Naive thymus-derived CD8-positive, alpha-beta T cell (primary cell): ENCODE results near the gene BABAM2. TPM values are rescaled to one million over a fixed set of nuclear protein-coding genes. Genes with fewer than 3 reads are reported as not detected.
"Not testable (repeated sequence)": the region's sequence is repeated elsewhere in the genome, so short reads cannot be mapped to it uniquely, and the experiment has no call there.

ENCODE experiments used
- ATAC-seq, 2 donors: fragments of 150-1000 bp; cut with Tn5 transposase in 1 of 2; sonication (Bioruptor Pico), chemical (Tn5 transposase) in 1 of 2; 1 replicate in 1 of 2; 2 replicates in 1 of 2; pipeline ENCODE4 v1.10.0; 2021; ENCODE audit warnings: mild to moderate bottlenecking in 2 of 2, moderate library complexity in 2 of 2
- POLR2A ChIA-PET: fragments of 350-600 bp; sonication (Branson Sonifier 250); formaldehyde crosslinking; loops from one replicate; lab custom pipeline; 2021; ENCODE audit warnings: antibody characterized with exemption; lab: Charles Lee
- DNase-seq, 10 donors: peaks; one replicate each; pipeline versions ENCODE4 v3.0.0 to v3.0.0-alpha.2; 2020 to 2022
- H3K27ac Mint-ChIP-seq, 10 donors: one replicate each; pipeline ENCODE4 v1.8.0; 2020 to 2022; ENCODE audit warnings: mild to moderate bottlenecking in 10 of 10, mixed read lengths in 10 of 10, moderate library complexity in 4 of 10, inconsistent platforms in 1 of 10
- H3K27me3 Mint-ChIP-seq, 5 donors: one replicate each; pipeline ENCODE4 v1.8.0; 2021 to 2022; ENCODE audit warnings: mixed read lengths in 5 of 5
- H3K36me3 Mint-ChIP-seq, 3 donors: one replicate each; pipeline ENCODE4 v1.8.0; 2020 to 2022; ENCODE audit warnings: mixed read lengths in 3 of 3, mild to moderate bottlenecking in 2 of 3, inconsistent platforms in 1 of 3
- H3K4me1 Mint-ChIP-seq, 4 donors: one replicate each; pipeline ENCODE4 v1.8.0; 2021 to 2022; ENCODE audit warnings: mixed read lengths in 4 of 4
- H3K4me3 Mint-ChIP-seq, 10 donors: one replicate each; pipeline ENCODE4 v1.8.0; 2020 to 2022; ENCODE audit warnings: mild to moderate bottlenecking in 10 of 10, mixed read lengths in 10 of 10, moderate library complexity in 6 of 10, inconsistent platforms in 1 of 10
- H3K9me3 Mint-ChIP-seq, 9 donors: one replicate each; pipeline ENCODE4 v1.8.0; 2020 to 2022; ENCODE audit warnings: mixed read lengths in 9 of 9, mild to moderate bottlenecking in 3 of 9, inconsistent platforms in 1 of 9, moderate library complexity in 1 of 9
- polyA plus RNA-seq, 3 donors: library from polyadenylated mRNA; unstranded; fragments of 300-500 nt; fragmentation: Illumina TruSeq; gene quantifications; one replicate each; pipeline ENCODE4 v1.2.3, GENCODE V29; 2021
- total RNA-seq, 8 experiments: library from RNA in 2 of 8; stranded (reverse) in 2 of 8; gene quantifications; one replicate each; pipeline ENCODE4 v1.2.3 and lab custom pipeline; 2021 to 2026

The BABAM2 gene
- total and polyA plus RNA-seq, 5 experiments from 2014 or later: 29.6 to 60.2 (median 50.5) TPM

DNA sequence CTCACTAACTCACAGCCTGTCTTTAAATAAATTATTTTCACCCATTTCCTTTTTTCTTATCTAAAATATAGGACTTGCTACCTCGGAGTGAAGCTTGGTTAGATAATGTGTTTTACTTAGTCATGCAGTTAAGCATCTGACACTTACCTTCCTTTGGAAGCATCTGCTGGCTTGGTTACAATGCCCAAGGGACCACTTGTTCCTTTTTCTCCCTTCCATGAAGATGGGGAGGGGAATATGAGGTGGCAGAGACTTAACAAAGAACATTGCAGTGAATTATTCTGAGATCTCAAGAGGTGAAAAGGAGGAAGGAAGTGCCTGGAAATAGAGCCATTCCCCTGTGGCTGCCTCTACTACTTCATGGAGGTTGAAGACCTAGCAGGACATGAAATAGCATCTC lies 356.8 kb downstream of the BABAM2 start:
- POLR2A ChIA-PET: interaction anchor here (0.7 kb wide), 1 partner anchor 107 kb away, joined by 5 read pairs; no protein-coding TSS in a partner anchor

DNA sequence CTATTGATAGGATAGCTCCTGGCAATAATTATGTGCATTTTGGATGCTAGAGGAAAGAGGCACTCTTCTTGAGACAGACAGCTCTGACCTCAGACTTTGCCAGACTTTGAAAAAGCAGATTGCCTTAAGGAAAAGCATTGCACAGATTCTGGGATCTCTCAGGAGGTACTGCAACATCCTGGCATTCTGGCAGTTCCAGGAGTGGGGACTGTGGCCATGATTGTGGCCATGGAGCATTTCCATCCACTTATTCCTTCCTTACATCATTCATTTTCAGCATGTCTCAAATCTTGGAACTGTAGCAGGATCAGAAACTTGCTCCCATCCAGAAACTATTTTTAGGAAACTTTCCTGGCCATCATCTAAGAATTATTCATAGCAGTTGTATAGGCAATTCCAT lies 357.2 kb downstream of the BABAM2 start:
- Mint-ChIP-seq H3K27ac (peak overlapping the region in 3 of 10 donors; percentile 49 to 73 (median 62)), H3K4me3 (no peak overlapping the region), H3K27me3 (no peaks in the 10 kb centered on the region), H3K4me1 (peaks cover 2 to 32% (median 26%) of the 10 kb centered on the region in 4 donors), H3K9me3 (no peaks in the 10 kb centered on the region), H3K36me3 (peaks cover 0 to 28% (median 0%) of the 10 kb centered on the region in 3 donors)
- POLR2A ChIA-PET: interaction anchor here (0.6 to 0.7 kb wide), 2 partner anchors 114 to 594 kb away, joined by 3 read pairs; no protein-coding TSS in a partner anchor
- DNase-seq: no peak
- no peak for ATAC-seq

More for the DNA sequence above, 356.8 kb downstream of the BABAM2 start:
- no peaks in the 10 kb centered on the region for H3K9me3 Mint-ChIP-seq
- peaks cover 2 to 28% (median 22%) of the 10 kb centered on the region in 4 donors for H3K4me1 Mint-ChIP-seq
- H3K36me3 Mint-ChIP-seq: peaks cover 0 to 28% (median 0%) of the 10 kb centered on the region in 3 donors
- no peak overlapping the region for H3K4me3 Mint-ChIP-seq
- H3K27ac Mint-ChIP-seq: peak overlapping the region in 9 of 10 donors; percentile 2 to 81 (median 58)
- DNase-seq: no peak
- ATAC-seq: no peak
- H3K27me3 Mint-ChIP-seq: no peaks in the 10 kb centered on the region

DNA sequence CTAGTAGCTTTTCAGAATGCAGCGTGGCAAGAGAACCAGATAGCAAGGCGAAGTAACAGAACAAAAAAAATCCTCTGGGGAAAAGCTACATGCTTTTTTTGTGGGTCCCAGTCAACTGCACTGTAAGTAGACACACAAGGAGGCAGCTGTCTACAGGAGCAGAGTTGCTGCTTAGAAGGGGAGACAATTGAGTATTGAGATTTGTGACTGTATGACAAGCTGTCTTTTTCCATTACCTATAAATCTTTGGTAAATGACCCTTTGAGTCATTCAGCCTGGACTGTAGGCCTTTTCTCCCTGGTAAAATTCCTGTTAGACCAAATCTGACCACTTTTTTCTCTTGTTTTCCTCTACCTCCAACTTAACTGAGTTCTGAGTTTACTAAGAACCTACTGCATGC lies 358.0 kb downstream of the BABAM2 start:
- no peaks in the 10 kb centered on the region for H3K9me3 Mint-ChIP-seq
- POLR2A ChIA-PET: interaction anchor here (0.6 to 0.7 kb wide), 2 partner anchors 113 to 593 kb away, joined by 3 read pairs; no protein-coding TSS in a partner anchor
- H3K27ac Mint-ChIP-seq: peak overlapping the region in 4 of 10 donors; percentile 20 to 43 (median 29)
- DNase-seq: no peak
- peaks cover 2 to 37% (median 30%) of the 10 kb centered on the region in 4 donors for H3K4me1 Mint-ChIP-seq
- peaks cover 0 to 28% (median 0%) of the 10 kb centered on the region in 3 donors for H3K36me3 Mint-ChIP-seq
- ATAC-seq: no peak
- no peaks in the 10 kb centered on the region for H3K27me3 Mint-ChIP-seq
- no peak overlapping the region for H3K4me3 Mint-ChIP-seq

DNA sequence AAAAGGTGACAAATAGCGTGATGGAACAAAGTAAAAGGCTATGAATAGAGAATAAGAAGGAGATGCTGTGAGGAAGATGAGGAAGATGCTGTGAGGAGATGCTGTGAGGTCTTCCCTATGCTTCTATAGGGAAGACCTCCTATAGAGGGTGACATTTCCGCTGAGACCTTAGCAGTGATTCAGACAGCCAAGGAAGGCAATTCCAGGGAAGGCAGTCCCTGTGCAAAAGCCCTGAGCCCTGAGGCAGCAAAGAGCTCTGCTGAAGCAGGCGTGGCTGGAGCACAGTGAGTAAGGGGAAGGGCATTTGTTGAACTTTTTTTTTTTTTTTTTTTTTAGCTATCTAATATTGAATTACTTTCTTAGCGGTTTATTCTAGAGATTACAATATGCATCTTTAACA lies 359.5 kb downstream of the BABAM2 start:
- no peaks in the 10 kb centered on the region for H3K27me3 Mint-ChIP-seq
- POLR2A ChIA-PET: interaction anchor here (0.6 kb wide), 2 partner anchors 175 to 365 kb away, joined by 3 to 4 read pairs; no protein-coding TSS in a partner anchor
- no peaks in the 10 kb centered on the region for H3K9me3 Mint-ChIP-seq
- H3K27ac Mint-ChIP-seq: peak overlapping the region in 6 of 10 donors; percentile 44 to 78 (median 53)
- peaks cover 0 to 23% (median 0%) of the 10 kb centered on the region in 3 donors for H3K36me3 Mint-ChIP-seq
- ATAC-seq: no peak
- H3K4me3 Mint-ChIP-seq: peak overlapping the region in 1 of 10 donors; percentile 2
- peaks cover 2 to 41% (median 31%) of the 10 kb centered on the region in 4 donors for H3K4me1 Mint-ChIP-seq
- no peak for DNase-seq

DNA sequence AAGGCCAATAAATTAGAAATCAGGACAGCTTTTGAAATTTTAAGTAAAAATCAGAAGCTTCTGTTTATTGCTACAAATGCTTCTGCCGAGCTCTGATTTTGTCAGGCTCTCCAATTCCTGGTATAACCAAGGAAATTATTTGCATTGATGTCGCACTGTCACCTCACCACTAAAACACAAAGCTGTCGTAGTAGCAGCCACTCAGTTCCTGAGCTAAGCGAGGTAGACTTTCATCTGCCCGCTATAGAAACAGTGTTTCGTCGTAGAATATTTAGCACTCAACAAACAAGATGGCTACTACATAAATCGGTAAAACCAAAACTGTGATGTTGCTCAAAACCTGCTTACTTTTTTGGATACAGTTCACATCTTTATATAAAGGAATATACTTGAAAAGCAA lies 360.8 kb downstream of the BABAM2 start:
- H3K4me1 Mint-ChIP-seq: peaks cover 2 to 38% (median 29%) of the 10 kb centered on the region in 4 donors
- ATAC-seq (peak in 1 of 2 donors; percentile 76), DNase-seq (peak in 2 of 10 donors; percentile 10 to 40)
- POLR2A ChIA-PET: no interaction called here
- no peaks in the 10 kb centered on the region for H3K9me3 Mint-ChIP-seq
- H3K36me3 Mint-ChIP-seq: peaks cover 0 to 12% (median 0%) of the 10 kb centered on the region in 3 donors
- no peaks in the 10 kb centered on the region for H3K27me3 Mint-ChIP-seq
- peak overlapping the region in 9 of 10 donors; percentile 32 to 70 (median 49) for H3K4me3 Mint-ChIP-seq
- H3K27ac Mint-ChIP-seq: peak overlapping the region in 8 of 10 donors; percentile 41 to 88 (median 80)

DNA sequence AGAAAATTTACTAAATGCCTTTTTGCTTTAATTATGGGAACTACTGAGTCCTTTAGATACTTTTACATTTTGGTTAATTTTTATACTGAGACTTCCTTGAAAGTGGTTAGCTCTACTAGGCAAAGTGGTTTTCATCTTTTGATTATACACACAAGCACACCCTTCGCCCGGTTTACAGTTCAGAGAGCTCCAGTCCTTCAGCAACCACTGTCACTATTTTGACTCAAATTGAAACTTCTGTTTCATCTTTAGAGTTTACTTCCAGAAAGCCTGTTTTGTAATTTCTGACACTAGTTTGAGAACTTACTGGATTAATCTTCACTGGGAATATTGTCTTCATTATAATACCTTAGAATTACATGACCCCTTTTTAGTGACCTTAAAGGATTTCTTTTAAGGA lies 361.8 kb downstream of the BABAM2 start:
- Mint-ChIP-seq H3K4me1 (peaks cover 2 to 29% (median 20%) of the 10 kb centered on the region in 4 donors), H3K4me3 (peak overlapping the region in 6 of 10 donors; percentile 2 to 48 (median 26)), H3K9me3 (no peaks in the 10 kb centered on the region), H3K27me3 (no peaks in the 10 kb centered on the region), H3K27ac (peak overlapping the region in 9 of 10 donors; percentile 22 to 88 (median 74)), H3K36me3 (peaks cover 4 to 17% (median 4%) of the 10 kb centered on the region in 3 donors)
- peak in 1 of 2 donors; percentile 53 for ATAC-seq
- POLR2A ChIA-PET: no interaction called here
- DNase-seq: peak in 1 of 10 donors; percentile 5

DNA sequence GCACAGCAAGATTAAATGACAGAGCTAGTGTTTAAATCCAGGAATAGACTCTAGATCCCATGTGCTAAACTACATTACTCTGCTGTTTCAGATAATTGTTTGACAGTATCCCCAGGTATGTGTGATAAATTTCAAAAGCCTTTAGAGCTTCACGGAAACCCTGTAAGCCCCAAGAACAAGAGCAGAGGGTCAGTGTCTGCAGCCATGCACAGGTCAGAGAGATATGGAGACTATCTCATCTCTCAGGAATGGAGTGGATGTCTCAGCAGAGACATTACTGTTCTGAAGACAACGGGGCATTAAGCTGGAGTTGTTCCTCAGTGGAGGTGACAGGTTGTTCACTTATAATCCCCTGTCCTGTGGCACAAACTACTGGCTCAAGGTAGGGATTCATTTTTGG lies 363.0 kb downstream of the BABAM2 start:
- Mint-ChIP-seq H3K27ac (peak overlapping the region in 2 of 10 donors; percentile 24 to 29), H3K4me3 (no peak overlapping the region), H3K4me1 (peaks cover 2 to 28% (median 18%) of the 10 kb centered on the region in 4 donors), H3K36me3 (peaks cover 4 to 17% (median 7%) of the 10 kb centered on the region in 3 donors), H3K9me3 (no peaks in the 10 kb centered on the region), H3K27me3 (no peaks in the 10 kb centered on the region)
- DNase-seq (no peak), ATAC-seq (no peak)
- POLR2A ChIA-PET: no interaction called here

DNA sequence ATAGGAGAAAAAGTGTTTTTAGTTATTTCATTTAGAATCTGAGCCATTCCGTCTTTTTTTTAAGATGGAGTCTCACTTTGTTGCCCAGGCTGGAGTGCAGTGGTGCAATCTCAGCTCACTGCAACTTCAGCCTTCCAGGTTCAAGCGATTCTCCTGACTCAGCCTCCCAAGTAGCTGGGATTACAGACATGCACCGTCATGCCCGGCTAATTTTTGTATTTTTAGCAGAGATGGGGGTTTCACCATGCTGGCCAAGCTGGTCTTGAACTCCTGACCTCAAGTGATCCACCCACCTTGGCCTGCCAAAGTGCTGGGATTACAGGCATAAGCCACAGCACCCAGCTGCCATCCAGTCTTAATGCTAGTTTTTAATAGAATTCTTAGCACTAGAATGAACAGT lies 364.7 kb downstream of the BABAM2 start:
- peaks cover 4 to 16% (median 10%) of the 10 kb centered on the region in 3 donors for H3K36me3 Mint-ChIP-seq
- H3K9me3 Mint-ChIP-seq, DNase-seq, ATAC-seq, H3K27ac Mint-ChIP-seq, H3K4me3 Mint-ChIP-seq, POLR2A ChIA-PET, H3K27me3 Mint-ChIP-seq: not testable (repeated sequence)
- peaks cover 2 to 28% (median 17%) of the 10 kb centered on the region in 4 donors for H3K4me1 Mint-ChIP-seq

DNA sequence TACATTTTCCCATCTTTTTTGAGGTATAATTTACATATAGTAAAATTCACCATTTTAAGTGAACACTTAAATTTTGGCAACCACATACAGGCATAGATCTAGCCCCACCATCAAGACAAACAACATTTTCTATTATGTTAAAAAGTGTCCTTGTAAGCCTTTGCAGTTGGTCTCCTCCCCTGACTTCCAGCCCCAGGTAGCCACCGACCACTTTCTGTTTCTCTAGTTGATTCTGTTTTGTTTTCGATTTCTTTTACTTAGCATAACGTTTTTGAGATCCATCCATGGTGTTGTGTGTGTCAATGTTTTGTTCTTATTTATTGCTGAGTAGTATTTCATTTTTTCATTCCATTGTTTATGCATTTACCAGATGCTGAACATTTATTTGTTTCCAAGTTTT lies 366.7 kb downstream of the BABAM2 start:
- Mint-ChIP-seq H3K36me3 (peaks cover 4 to 26% (median 19%) of the 10 kb centered on the region in 3 donors), H3K4me1 (peaks cover 0 to 14% (median 10%) of the 10 kb centered on the region in 4 donors), H3K27ac (no peak overlapping the region), H3K27me3 (no peaks in the 10 kb centered on the region), H3K9me3 (no peaks in the 10 kb centered on the region), H3K4me3 (no peak overlapping the region)
- no peak for DNase-seq
- POLR2A ChIA-PET: interaction anchor here (0.6 kb wide), 1 partner anchor 17 kb away, joined by 3 read pairs; no protein-coding TSS in a partner anchor
- no peak for ATAC-seq

DNA sequence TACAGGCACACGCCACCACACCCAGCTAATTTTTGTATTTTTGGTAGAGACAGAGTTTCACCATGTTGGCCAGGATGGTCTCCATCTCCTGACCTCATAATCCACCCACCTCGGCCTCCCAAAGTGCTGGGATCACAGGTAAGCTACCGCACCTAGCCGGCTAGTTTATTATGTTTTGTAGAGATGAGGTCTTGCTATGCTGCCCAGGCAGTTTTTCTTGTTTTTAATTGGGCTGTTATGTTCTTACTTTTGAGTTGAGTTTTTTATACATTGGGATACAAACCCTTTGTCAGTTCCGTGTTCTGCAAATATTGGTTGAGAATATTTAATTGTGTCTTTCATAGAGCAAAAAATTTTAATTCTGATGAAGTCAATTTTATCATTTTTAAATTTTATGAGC lies 368.7 kb downstream of the BABAM2 start:
- H3K9me3 Mint-ChIP-seq, H3K27me3 Mint-ChIP-seq, DNase-seq, POLR2A ChIA-PET, H3K27ac Mint-ChIP-seq, H3K4me3 Mint-ChIP-seq, H3K4me1 Mint-ChIP-seq, ATAC-seq: not testable (repeated sequence)
- peaks cover 4 to 28% (median 24%) of the 10 kb centered on the region in 3 donors for H3K36me3 Mint-ChIP-seq

DNA sequence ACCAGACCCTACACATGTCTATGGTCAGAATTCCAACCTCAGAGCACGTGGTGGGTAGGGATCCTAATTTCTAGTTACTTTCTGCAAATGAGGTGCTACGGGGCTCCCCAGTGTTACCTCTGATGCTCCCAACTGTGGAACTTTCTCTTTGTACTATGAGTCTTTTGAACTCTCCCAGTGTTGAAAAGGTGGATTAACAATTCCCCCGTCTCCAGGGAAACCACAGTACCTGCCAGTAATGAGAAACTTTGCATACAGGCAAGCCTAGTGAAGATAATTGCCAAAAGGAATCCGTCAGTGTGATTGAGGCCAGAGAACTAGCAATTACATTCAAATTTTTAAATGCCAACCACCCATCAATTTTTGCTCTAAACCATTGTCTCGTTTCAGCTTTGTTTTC lies 373.2 kb downstream of the BABAM2 start:
- H3K9me3 Mint-ChIP-seq: no peaks in the 10 kb centered on the region
- H3K36me3 Mint-ChIP-seq: peaks cover 0 to 22% (median 16%) of the 10 kb centered on the region in 3 donors
- DNase-seq (no peak), ATAC-seq (no peak)
- H3K4me3 Mint-ChIP-seq: no peak overlapping the region
- POLR2A ChIA-PET: no interaction called here
- H3K27me3 Mint-ChIP-seq: no peaks in the 10 kb centered on the region
- H3K4me1 Mint-ChIP-seq: peaks cover 0 to 3% (median 0%) of the 10 kb centered on the region in 4 donors
- H3K27ac Mint-ChIP-seq: no peak overlapping the region

DNA sequence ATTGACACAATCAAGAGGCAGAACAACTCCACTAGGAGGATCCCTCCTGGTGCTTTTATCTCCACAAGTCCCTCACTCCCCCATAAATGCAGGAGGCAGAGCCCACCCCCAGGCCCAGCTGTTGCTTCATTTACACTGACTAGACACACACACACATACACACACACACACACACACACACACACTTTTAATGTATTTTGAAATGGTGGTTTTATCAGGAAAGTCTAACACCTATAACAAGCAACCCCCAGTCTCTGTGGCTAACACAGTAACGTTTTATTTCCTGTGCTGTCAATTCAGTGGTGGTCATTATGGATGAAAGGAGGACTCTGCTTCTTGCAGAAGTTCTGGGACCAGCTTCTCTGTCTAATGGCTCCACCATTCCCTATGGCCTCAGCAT lies 376.8 kb downstream of the BABAM2 start:
- H3K27me3 Mint-ChIP-seq: no peaks in the 10 kb centered on the region
- ATAC-seq (no peak), DNase-seq (no peak)
- H3K4me1 Mint-ChIP-seq: peaks cover 3 to 19% (median 7%) of the 10 kb centered on the region in 4 donors
- H3K9me3 Mint-ChIP-seq: no peaks in the 10 kb centered on the region
- POLR2A ChIA-PET: no interaction called here
- peak overlapping the region in 1 of 10 donors; percentile 33 for H3K27ac Mint-ChIP-seq
- peaks cover 6 to 16% (median 9%) of the 10 kb centered on the region in 3 donors for H3K36me3 Mint-ChIP-seq
- no peak overlapping the region for H3K4me3 Mint-ChIP-seq

DNA sequence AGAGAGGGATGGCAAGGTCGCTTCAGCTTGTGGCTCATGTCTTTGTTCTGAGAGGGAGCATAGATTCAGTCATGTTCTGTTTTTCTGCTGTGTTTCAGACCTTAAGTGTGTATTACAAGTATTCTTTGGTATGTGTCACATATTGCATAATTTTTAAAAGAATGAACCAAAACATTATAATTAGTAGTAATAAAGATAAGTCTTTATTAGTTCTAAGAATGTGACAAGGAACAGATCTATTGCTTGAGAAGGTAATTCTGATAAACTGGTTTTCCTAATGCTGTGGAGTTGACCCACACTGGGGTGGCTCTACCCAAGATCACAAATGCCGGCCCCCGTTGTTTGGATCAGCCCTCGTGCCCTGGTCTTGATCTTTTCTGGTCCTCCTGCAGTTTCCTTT lies 377.9 kb downstream of the BABAM2 start:
- ATAC-seq: no peak
- DNase-seq: no peak
- H3K9me3 Mint-ChIP-seq: no peaks in the 10 kb centered on the region

More for the DNA sequence above, 377.9 kb downstream of the BABAM2 start:
- Mint-ChIP-seq H3K4me1 (peaks cover 3 to 21% (median 7%) of the 10 kb centered on the region in 4 donors), H3K27ac (peak overlapping the region in 2 of 10 donors; percentile 9 to 54), H3K27me3 (no peaks in the 10 kb centered on the region), H3K36me3 (peaks cover 6 to 12% (median 7%) of the 10 kb centered on the region in 3 donors), H3K4me3 (no peak overlapping the region)
- POLR2A ChIA-PET: no interaction called here
